ENCODE measurements around the gene MTRF1L. TPM values are rescaled to one million over a fixed set of nuclear protein-coding genes. Genes with fewer than 3 reads are reported as not detected.
"Not testable (repeated sequence)": the region's sequence is repeated elsewhere in the genome, so short reads cannot be mapped to it uniquely, and the experiment has no call there.

MTRF1L gene
- total and polyA plus RNA-seq, 2 of the 8 experiments (the other 6 are each of a cell fraction or from before 2014, with no cell fraction given), result 4.5 to 26.5 TPM

DNA sequence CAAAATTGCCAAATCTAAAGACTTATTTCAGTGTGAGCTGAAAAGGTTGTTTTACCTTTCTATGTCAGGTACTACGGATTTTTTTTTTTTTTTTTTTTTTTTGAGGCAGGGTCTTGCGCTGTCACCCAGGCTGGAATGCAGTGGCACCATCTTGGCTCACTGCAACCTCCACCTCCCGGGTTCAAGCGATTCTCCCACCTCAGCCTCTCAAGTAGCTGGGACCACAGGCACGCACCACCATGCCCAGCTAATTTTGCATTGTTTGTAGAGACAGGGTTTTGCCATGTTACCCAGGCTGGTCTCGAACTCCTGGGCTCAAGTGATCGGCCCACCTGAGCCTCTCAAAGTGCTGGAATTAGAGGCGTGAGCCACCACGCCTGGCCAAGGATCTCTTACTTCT, 1.7 kb downstream of the MTRF1L start:
- FAIRE-seq; H3K9ac ChIP-seq (replicated peaks in 1 of 4; ENCODE audit: extremely low read depth in 1 of 4, low read depth in 3 of 4, low read length in 3 of 4): not testable (repeated sequence)
- POLR2A ChIA-PET (ENCODE audit: partially characterized antibody), result interaction anchor here (0.5 to 8.8 kb wide), 3 partner anchors 9 to 394 kb away, joined by 3 to 103 read pairs (median 8); partner anchors contain the start of gene FBXO5

More for the DNA sequence above, 1.7 kb downstream of the MTRF1L start:
- not testable (repeated sequence) for H2AFZ ChIP-seq (ENCODE audit: low read length); H2BK15ac ChIP-seq (ENCODE audit: low read length); H3K79me1 ChIP-seq (ENCODE audit: low read depth, low read length); H2AK5ac ChIP-seq (ENCODE audit: low read depth, low read length); H3K4ac ChIP-seq (replicated peaks; ENCODE audit: insufficient read length, low read depth, low read length); H3K14ac ChIP-seq (ENCODE audit: insufficient read length); H3K56ac ChIP-seq (replicated peaks; ENCODE audit: insufficient read length, low read depth, low read length); H3K18ac ChIP-seq (ENCODE audit: extremely low read depth, low read length); H2BK120ac ChIP-seq (replicated peaks; ENCODE audit: low read depth, low read length); H3K23ac ChIP-seq (ENCODE audit: insufficient read length); H3K9me3 ChIP-seq (ENCODE audit: insufficient read depth in 2 of 2, low read depth in 1 of 2, low read length in 1 of 2); H3K27me3 ChIP-seq (replicated peaks in 1 of 4; ENCODE audit: control insufficient read depth in 3 of 4, extremely low read depth in 1 of 4, insufficient read depth in 3 of 4, low read length in 3 of 4); H4K8ac ChIP-seq (ENCODE audit: extremely low read depth, insufficient read depth, low read length); H2BK12ac ChIP-seq (ENCODE audit: low read depth, low read length); H4K5ac ChIP-seq (ENCODE audit: insufficient read length, low read depth, low read length); H4K91ac ChIP-seq (replicated peaks; ENCODE audit: insufficient read length, low read length); DNase-seq (ENCODE audit: low read depth in 1 of 2, low spot score in 2 of 2); H4K20me1 ChIP-seq (replicated peaks in 1 of 2; ENCODE audit: control insufficient read depth in 1 of 2, insufficient read depth in 2 of 2, low read length in 2 of 2); H3K27ac ChIP-seq (ENCODE audit: low read depth, low read length); H2BK5ac ChIP-seq (ENCODE audit: low read depth, low read length); H3K4me1 ChIP-seq (replicated peaks in 1 of 4; ENCODE audit: control insufficient read depth in 3 of 4, insufficient read depth in 4 of 4, low read length in 3 of 4); H2BK20ac ChIP-seq (ENCODE audit: low read length)
- Histone ChIP-seq H3K23me2 (ENCODE audit: low read depth, low read length) (peaks cover 12% of the 10 kb centered on the region), H3K79me2 (ENCODE audit: control insufficient read depth in 1 of 2, insufficient read depth in 2 of 2, low read length in 2 of 2) (peaks cover 12 to 64% of the 10 kb centered on the region in 2 experiments), H3K4me2 (ENCODE audit: insufficient read depth in 1 of 2, low read depth in 2 of 2, low read length in 2 of 2) (peak overlapping the region; percentile 86 to 99; a peak in 3 of 4 replicates), H3K36me3 (ENCODE audit: control insufficient read depth in 2 of 4, insufficient read depth in 4 of 4, low read length in 3 of 4) (peaks cover 0 to 23% (median 7%) of the 10 kb centered on the region in 4 experiments; a peak in 5 of 8 replicates), H3K4me3 (ENCODE audit: extremely low read depth in 1 of 4, insufficient read depth in 2 of 4, low read depth in 3 of 4, low read length in 4 of 4) (peak overlapping the region in 3 of 4 experiments; percentile 8 to 100 (median 96); a peak in 4 of 8 replicates)
- CTCF ChIA-PET (ENCODE audit: partially characterized antibody), result interaction anchor here (1.2 to 2.1 kb wide), 3 partner anchors 16 to 23 kb away, joined by 3 to 9 read pairs (median 3); no protein-coding TSS in a partner anchor
- 87% methylated on average over 8 of the region's 9 CpGs; no CpG with 5 or more reads in 1 of the 2 experiments for WGBS, 2 experiments (ENCODE audit: extremely low coverage in 1 of 2, insufficient coverage in 1 of 2, insufficient read length in 1 of 2, insufficient replicate concordance in 2 of 2, low coverage in 1 of 2, low lambda C conversion rate in 2 of 2, missing lambda C conversion rate in 1 of 2)

Data from H1 (cell line).